ENCODE measurements around the gene ZC2HC1B. TPM values are rescaled to one million over a fixed set of nuclear protein-coding genes. Genes with fewer than 3 reads are reported as not detected.

ZC2HC1B gene
- total RNA-seq, 1 donor from 2014 or later = not detected

Other genes starting within 250 kb of the ZC2HC1B start
- gene PHACTR2, start 186.5 kb upstream of the ZC2HC1B start, total RNA-seq = 57.6 TPM
- gene LTV1, start 21.1 kb upstream of the ZC2HC1B start, total RNA-seq = 11.9 TPM
- gene PLAGL1, start 143.8 kb downstream of the ZC2HC1B start, total RNA-seq = 25.3 TPM
- gene SF3B5, start 231.1 kb downstream of the ZC2HC1B start, total RNA-seq = 124 TPM